C4-2B (cell line): Measurements from ENCODE around the gene GLYATL3.

Experiments
- H3K27ac ChIP-seq: fragments of 450-650 bp; 2 replicates; pipeline ENCODE4 v1.5.1; 2017
- ZFX ChIP-seq: fragments of 450-650 bp; IDR thresholded peaks from 2 replicates; pipeline ENCODE4 v1.6.1; 2017
- TF ChIP-seq, protein P1 (sequence below): fragments of 450-650 bp; conservative IDR thresholded peaks from 2 replicates; pipeline ENCODE4 v1.5.1; 2017; ENCODE audit warnings: mild to moderate bottlenecking

Gene GLYATL3

DNA sequence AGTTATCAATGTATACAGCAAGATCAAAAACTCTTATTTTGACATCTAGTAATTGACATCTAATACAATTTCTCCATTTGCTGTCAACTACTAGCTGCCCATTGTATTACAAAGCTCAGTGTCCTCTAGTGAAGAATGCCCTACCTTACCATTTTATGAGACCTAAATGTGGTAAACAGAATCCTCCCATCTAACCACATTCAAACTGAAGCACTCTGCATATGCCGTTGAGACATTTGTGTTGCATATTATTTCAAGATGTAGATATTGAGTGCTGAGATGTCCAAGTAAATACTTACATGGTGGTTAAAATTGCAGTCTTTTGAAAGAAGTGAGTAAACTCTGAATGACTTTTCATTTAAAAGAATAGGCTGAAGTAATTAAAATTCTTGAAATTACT, 597 bp upstream of the GLYATL3 start:
- TF ChIP-seq, protein P1, sequence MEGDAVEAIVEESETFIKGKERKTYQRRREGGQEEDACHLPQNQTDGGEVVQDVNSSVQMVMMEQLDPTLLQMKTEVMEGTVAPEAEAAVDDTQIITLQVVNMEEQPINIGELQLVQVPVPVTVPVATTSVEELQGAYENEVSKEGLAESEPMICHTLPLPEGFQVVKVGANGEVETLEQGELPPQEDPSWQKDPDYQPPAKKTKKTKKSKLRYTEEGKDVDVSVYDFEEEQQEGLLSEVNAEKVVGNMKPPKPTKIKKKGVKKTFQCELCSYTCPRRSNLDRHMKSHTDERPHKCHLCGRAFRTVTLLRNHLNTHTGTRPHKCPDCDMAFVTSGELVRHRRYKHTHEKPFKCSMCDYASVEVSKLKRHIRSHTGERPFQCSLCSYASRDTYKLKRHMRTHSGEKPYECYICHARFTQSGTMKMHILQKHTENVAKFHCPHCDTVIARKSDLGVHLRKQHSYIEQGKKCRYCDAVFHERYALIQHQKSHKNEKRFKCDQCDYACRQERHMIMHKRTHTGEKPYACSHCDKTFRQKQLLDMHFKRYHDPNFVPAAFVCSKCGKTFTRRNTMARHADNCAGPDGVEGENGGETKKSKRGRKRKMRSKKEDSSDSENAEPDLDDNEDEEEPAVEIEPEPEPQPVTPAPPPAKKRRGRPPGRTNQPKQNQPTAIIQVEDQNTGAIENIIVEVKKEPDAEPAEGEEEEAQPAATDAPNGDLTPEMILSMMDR, result no peak
- no peak overlapping the region for H3K27ac ChIP-seq

DNA sequence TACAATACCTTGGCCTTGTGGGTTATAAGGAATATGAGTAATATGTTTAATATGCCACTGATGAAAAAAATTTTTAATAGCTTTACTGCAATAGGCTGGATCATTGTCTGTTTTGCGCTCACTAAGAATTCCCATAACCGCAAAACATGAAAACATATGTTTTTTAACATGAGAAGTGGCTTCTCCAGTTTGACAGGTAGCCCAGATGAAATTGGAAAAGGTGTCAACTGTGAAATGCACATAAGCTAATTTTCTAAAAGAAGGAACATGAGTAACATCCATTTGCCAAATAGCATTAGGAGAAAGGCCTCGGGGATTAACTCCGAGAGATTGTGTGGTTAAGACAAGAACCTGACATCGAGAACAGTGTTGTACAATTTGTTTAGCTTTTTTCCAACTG, 4.9 kb downstream of the GLYATL3 start:
- no peak overlapping the region for H3K27ac ChIP-seq
- TF ChIP-seq, protein P1, result no peak
- no peak for TF ChIP-seq ZFX

DNA sequence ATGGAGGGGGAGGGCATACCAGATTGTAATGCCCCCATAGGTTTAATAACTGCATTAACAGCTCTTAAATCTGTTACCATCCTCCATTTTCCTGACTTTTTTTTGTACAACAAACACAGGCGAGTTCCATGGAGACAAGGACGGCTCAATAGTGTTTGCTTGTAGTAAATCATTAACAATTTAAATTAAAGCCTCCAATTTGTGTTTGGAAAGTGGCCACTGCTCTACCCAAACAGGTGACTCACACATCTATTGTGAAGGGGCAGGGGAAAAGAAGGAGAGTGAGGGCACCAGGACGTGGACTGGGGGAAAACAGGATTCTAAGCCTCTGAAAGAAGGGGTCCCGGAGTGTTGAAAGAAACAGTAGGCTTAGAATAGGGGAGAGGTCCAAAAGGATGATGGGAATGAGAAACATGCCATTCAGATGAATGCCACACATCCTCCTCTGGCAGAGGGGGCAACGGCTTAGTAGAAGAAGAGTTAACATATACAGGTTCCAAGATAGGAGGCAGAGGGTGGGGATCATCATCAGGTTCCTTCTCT, 6.9 kb downstream of the GLYATL3 start:
- no peak for TF ChIP-seq ZFX
- TF ChIP-seq, protein P1, result no peak
- H3K27ac ChIP-seq, result no peak overlapping the region

DNA sequence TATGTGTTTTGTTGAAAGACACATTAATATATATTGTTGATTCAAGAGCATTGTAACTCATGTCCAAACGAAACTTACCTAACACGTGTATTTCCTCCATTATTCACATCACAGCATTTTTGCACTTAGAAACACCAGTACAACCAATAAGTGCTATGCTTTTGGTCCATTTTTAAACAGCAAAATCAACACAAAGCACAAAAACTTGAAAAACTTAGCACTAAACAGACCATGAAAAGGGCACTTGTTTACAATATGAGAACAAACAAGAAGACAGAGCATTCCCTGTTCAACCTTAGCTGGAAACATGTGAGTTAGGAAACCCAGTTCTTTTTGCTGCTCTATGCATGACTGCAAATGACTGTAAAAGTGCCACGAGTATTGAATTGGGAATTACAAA, 9.6 kb downstream of the GLYATL3 start:
- no peak overlapping the region for H3K27ac ChIP-seq
- no peak for TF ChIP-seq ZFX
- TF ChIP-seq, protein P1, result no peak

DNA sequence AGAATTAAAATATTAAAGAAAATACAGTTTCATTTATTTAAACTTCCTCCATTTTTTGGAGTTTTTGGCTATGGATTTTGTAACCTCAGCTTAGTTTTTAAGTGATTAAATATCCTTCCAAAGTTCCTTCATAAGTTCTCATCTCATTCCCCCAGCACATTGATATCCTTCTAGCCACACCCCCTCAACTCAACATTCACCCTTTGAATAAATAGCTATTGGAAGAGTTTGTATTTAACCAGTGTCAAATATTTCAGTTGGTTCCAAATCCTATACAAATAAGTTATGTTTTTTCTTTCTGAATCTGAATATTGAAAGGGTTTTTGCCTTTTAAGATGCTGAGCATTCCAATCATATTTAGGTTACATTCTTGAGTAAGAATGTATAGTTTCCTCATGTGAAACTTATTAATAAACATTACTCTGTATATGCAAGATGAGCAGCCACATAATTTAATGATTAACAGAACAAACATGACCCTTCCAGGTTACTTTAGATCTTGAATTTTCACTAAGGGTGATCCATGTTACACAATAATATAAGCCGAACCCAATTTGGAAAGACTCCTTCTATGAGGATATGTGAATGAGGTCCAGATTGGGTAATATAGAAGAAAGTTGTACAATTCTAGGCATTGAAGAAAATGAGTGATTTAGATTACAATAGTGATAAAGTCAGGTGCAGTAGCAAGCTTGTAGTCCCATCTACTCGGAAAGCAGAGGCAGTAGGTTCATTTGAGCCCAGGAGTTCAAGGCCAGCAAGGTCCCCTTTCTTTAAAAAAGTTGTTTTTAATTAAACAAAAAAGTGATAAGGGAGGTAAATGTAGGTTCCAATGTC, 13.6 kb downstream of the GLYATL3 start:
- H3K27ac ChIP-seq, result no peak overlapping the region
- TF ChIP-seq, protein P1, result no peak
- TF ChIP-seq ZFX, result no peak

DNA sequence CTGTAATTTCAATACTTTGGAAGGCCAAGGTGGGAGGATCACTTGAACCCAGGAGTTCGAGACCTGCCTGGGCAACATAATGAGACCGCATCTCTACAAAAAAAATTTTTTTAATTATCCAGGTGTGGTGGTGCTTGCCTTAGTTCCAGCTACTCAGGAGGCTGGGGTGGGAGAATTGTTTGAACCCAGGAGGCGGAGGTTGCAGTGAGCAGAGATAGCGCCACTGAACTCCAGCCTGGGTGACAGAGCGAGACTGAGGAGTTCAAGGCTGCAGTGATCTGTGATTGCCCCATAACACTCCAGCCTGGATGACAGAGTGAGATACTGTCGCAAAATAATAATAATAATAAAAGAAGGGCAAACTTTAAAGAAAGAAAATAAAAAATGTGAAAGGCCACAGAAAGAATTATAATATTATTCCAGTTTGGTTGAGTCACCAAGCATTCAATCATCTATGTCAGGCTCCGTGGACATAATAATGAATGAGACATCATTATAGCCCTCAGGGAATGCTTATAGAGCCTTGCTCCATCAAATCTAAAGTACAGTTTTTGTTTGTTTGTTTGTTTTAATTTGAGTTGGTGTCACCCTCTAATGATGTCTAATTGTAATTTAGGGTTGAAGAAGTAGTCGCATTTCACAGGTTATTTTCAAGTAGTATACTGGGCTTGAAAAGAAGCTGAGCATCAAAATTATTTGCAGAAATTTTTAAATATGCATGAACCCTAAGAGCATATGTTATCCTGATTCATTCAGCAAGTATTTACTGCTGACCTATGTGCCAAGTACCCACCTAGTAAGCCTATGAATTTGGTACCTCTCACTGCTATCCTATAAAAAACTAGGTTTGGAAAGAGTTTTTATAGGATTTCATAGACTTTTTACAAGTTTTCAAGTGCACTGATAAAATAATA, 15.1 kb downstream of the GLYATL3 start:
- no peak overlapping the region for H3K27ac ChIP-seq
- TF ChIP-seq, protein P1, result no peak
- no peak for TF ChIP-seq ZFX
